Hematopoietic multipotent progenitor cell treated with erythropoietin and hydrocortisone succinate and interleukin-3 and kit ligand, for 4 days (in vitro differentiated cells): Measurements from ENCODE around the gene IRF2BP1.

Experiments
- DNase-seq: peaks from one replicate; pipeline ENCODE4 v3.0.0-alpha.2; 2015

The IRF2BP1 gene

GRCh38 chr19:45885556-45886426, at the start of gene IRF2BP1:
TSS of gene IRF2BP1 (minus strand) at chr19:45886141. CDS start at chr19:45885774, 367 bp downstream.
- peak; percentile 97 for DNase-seq

- peak; percentile 20 for DNase-seq
These were observed 49.3 kb upstream of the IRF2BP1 start for GRCh38 chr19:45935267-45935666.

GRCh38 chr19:45934551-45935230, 48.8 kb upstream of the IRF2BP1 start:
- DNase-seq = peak; percentile 24

GRCh38 chr19:45933759-45934158, 47.8 kb upstream of the IRF2BP1 start:
- DNase-seq = no peak

GRCh38 chr19:45931055-45931454, 45.1 kb upstream of the IRF2BP1 start:
- DNase-seq = no peak

DNA sequence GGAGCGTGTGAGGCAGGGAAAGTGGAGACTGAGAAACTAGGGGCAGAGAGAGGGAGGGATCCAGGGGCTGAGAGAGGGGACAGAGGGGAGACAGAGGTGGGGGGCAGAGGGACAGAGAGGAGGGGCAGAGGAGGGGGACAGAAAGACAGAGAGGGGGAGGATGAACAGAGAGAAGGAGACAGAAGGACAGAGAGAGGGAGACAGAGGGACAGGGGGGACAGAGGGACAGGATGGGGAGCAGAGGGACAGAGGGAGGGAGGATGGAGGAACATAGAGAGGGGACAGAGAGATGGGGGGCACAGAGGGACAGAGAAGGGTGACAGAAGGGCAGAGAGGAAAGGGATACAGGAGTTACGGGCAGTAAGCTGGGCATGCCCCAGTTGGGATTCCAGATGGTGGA, 43.3 kb upstream of the IRF2BP1 start:
- DNase-seq = no peak

DNA sequence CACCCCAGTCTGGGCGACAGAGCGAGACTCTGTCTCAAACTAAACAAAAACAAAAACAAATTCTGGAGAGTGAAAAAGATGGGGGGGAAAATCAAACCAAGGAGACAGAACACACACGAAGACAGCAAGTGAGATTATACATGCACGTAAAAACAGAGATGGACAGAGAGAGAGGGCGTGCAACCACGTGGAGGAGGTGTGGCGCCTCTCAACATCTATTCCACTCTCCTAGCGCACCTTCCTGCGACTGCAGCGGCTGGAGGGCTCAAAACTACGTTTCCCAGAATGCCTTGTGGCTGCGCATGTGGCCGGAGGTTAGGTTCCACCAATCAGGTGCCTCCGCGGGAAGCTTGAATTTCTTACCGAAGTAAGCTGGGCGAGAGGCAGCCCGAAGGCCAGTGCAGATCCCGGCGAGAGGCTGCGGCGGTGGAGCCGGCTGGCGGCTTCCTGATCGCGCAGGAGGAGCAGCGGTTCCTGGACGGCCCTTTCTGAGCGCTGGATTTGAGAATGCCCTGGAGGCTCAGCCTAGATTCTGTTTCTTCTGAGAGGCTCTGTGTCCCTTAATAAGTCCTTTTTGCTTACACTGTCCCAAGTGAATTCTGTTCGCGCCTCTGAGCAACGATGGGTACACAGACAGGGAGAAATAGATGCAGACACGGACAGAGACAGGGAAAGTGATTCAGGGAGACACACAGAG, 41.8 kb upstream of the IRF2BP1 start:
- DNase-seq = peak; percentile 96

DNA sequence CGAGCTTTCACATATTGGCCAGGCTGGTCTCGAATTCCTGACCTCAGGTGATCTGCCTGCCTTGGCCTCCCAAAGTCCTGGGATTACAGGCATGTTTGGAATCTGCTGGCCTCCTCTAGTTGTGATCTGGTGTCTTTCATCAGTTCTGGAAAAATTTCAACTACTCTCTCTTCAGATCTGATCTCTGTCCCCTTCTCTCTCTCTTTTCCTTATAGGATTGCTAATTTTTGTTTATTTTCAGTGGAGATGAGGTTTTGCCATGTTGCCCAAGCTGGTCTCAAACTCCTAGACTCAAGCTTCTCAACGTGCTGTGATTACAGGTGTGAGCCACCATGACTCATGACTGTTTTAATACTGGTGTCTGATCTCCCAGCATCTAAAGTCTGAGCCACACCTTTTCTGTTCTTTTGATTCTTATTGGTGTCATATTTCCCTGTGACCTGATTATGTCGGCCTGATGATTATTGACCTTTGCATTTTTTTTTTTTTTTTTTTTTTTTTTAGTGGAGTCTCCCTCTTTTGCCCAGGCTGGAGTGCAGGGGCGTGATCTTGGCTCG, 39.0 kb upstream of the IRF2BP1 start:
- no peak for DNase-seq

DNA sequence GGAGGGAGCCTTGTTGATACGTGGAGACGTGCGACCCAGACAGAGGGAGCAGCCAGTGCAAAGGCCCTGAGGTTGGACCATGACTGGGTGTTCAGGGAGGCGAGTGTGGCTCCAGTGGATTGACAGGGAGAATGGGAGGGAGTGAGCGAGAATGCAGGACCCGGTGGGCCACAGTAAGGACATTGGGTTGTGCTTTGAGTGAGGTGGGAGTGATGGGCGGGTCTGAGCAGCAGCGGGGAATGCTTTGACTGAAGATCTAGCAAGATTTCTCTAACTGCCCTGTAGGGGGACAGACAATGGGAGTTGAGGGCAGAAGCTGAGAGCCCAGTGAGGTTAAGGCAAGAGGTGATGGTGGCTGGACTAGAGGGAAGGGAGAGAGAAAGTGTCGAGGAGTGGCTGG, 36.3 kb upstream of the IRF2BP1 start:
- peak; percentile 58 for DNase-seq

GRCh38 chr19:45920458-45920857, 34.5 kb upstream of the IRF2BP1 start:
- peak; percentile 57 for DNase-seq

- DNase-seq = no peak
These were observed 33.7 kb upstream of the IRF2BP1 start for GRCh38 chr19:45919678-45920077.

GRCh38 chr19:45918721-45919120, 32.8 kb upstream of the IRF2BP1 start:
- DNase-seq = no peak

- peak; percentile 65 for DNase-seq
These were observed 31.6 kb upstream of the IRF2BP1 start for GRCh38 chr19:45917421-45918091.

DNA sequence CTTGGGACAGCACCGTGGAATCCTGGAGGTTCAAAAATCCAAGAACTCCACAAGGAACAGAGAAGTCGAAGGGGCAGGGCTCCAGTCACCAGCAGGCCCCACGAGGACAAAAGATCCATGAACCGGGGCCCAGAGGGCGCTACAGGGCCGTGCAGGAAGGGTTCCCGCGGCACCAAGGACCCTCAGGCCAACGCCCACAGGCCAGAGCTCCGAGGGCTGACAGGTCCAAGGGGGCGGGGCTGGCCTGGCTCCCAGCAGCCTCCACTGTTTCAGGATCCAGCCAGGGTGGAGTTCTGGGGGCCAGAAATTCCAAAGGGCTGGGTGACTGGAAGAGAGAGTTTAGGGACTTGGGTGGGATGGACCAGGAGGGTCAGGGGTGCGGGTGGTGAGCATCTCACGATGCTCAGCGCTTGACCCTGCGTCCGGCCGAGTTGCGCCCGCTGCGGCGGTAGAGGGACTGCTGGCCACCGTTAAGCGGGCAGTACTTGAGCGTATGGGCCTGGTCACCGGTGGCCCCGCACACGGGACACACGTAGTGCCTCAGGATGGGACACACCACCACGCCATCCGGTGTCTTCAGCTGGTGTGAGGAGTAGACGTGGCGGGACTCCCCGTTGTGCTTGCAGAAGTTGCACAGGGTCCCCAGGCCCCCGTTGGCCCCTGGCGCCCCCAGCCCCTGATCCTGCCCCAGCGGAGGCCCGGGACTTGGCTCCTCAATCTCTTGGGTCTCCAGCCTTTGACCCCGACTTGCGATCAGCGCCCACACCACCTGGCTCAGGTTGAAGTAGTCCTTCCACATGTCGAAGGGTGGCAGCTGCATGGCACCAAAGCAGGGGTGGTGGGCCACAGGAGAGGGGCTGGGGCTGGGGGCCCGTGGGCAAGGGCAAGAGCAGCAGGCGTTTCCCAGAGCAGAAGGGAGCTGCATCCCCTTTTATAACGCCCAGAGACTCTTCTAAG, 28.2 kb upstream of the IRF2BP1 start, which contains the start of gene NANOS2:
Gene NANOS2 (minus strand): TSS at position 905 of the 957 bp plus-strand sequence. CDS start 85 bp downstream, at position 820.
- DNase-seq = peak; percentile 73

DNA sequence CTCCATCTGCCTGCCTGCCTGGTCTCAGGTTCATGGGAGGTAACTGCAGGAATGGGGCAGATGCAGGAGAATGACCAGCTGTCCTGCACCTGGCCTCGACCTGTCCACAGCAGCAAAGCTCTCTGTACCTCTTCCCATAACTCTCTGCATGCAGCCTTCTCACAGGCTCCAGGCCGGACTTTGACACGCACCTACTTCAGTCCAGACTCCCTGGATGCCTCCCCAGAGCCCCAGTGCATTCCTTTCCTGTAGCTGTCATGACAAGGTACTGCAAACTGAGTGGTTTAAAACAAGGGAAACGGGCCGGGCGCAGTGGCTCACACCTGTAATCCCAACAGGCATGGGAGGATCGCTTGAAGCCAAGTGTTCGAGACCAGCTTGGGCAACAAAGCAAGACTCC, 25.4 kb upstream of the IRF2BP1 start:
- no peak for DNase-seq

- no peak for DNase-seq
These were observed 23.0 kb upstream of the IRF2BP1 start for GRCh38 chr19:45908956-45909355.

GRCh38 chr19:45906221-45906620, 20.3 kb upstream of the IRF2BP1 start:
- DNase-seq = no peak

DNA sequence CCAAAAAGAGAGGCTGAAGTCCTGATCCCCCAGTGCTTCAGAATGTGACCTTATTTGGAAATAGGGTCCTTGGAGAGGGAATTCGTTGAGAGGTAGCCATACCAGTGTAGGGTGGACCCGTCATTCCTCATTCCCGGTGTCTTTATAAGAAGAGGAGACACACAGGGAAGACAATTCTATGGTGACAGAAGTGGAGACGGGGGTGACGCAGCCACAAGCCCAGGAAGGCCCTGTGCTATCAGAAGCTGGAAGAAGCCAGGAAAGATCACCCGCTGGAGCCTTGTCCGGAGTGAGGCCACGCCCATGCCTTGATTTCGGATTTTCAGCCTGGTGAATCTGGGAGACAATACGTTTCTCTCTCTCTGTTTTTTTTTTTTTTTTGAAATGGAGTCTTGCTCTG, 19.1 kb upstream of the IRF2BP1 start:
- no peak for DNase-seq

DNA sequence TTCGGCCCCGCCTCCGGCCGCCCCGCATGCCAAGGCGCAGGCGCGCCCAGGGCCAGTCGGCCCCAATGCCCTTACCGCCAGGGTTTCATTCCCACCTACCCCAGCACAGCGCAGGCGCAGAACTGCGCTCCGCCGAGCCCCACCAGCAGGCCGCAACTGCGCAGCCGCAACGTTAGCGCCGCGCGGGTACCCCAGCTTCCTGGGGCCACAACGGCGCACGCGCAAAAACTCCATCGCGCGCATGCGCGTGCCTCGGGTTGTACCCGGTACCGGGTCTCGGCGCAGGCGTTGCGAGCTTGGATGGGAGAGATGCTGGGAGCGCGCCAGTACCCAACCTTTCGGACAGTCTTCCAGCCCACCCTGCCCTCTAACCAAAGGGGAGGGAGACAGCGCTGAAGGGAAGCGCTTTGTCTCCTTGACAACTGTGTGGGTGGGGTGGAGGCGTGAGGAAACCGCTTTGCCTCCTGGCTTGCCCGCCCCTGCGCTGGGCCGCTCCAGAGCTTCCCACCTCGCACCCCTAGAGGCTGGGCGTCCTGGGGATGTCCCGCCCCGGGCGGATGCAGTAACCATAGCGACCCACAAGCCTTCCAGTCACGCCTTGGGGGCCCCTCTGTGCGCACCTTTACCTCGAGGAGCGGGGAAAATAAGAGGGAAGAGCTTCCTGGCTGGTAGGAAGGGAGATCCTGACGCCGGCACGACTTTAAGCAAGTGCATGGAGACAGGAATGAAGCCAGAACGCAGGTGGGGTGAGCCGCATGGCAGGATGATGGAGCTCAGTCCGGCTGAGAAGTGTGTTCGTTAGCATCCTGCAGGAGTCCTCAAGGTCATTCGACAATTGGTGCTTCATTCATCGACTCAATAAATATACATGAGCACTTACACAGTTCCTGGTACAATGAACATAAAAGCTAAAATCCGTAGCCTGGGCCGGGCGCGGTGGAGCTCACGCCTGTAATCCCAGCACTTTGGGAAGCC, 17.0 kb upstream of the IRF2BP1 start:
- peak; percentile 99 for DNase-seq
